ENCODE measurements around the gene EVI2A. TPM values are rescaled to one million over a fixed set of nuclear protein-coding genes. Genes with fewer than 3 reads are reported as not detected.

Gene EVI2A
- total and polyA plus RNA-seq, 9 of the 15 experiments (the other 6 are each of a cell fraction or from before 2014, with no cell fraction given), result 0.06 to 0.37 (median 0.15) TPM; not detected in 3

DNA sequence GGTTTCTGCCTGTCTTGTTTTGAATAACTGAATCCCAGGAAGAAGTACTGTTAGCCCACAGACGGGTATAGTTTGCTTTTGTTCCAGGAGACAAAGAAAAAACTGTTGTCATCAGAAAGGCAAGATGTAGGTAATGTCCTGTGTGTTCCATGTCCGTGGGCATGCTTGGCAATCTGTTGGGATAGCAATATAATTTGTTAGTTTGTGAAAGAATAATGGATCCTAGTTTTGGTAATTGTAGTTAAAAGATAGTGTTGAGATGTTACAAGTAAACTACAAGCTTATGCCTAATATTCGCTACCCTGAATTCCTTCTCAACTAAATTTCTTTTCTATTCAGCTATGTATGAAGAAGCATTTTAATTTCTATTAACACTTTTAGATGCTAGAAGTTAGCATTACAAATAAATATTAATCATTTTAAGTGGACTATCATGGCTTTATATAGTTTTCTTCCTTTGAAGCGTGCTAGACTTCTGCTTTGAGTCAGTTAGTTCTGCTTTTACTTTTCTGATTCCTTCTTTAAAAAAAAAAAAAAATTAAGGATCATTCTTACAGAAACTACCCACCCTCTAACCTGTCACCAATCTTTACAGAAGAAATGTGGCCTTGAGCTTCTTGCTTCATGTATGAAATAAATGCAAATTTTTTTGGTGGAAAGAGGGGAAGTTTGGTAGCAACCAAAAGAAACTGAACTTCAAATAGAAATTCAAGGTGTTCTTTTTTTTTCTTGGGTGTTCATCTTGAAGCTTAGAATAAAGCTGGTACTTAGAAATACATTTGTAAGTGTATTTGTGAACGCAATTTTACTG is 2.4 kb downstream of the EVI2A start (continued):
- TF ChIP-seq PYGO2 (tag; IDR thresholded peaks at IDR 0.05), result no peak
- TF ChIP-seq C11orf30 (IDR thresholded peaks at IDR 0.05; ENCODE audit: low read depth), result no peak
- TF ChIP-seq MIER1 (IDR thresholded peaks at IDR 0.05; ENCODE audit: low read depth), result no peak
- no peak for TF ChIP-seq ZNF146 (CRISPR knock-in tag; IDR thresholded peaks at IDR 0.05; ENCODE audit: unreplicated experiment)

- 0 out of 4 replicates have a peak overlapping the region, but pooled peaks of 1 of the 2 experiments have one; percentile 6 for H3K9ac ChIP-seq (ENCODE audit: insufficient read depth in 1 of 2, low read depth in 2 of 2, low read length in 2 of 2)
- BruUV-seq (replicated peaks), result no TSS peak
- no peaks in the 10 kb centered on the region for H3K79me2 ChIP-seq (ENCODE audit: control insufficient read depth, insufficient read depth, low read length)
- intact Hi-C loops (cut with micrococcal nuclease) (no loop called here), in situ Hi-C loops (cut with MboI) (no loop called here)
- no peaks in the 10 kb centered on the region for H3K9me1 ChIP-seq (ENCODE audit: control insufficient read depth, insufficient read depth, low read length)
- peak overlapping the region; percentile 49; the same call in 2 of the 3 replicates for H3K27ac ChIP-seq (ENCODE audit: extremely low read depth, low read depth, low read length)
- peaks cover 0 to 14% of the 10 kb centered on the region in 2 experiments; a peak in 3 of 5 replicates for H3K4me1 ChIP-seq (replicated peaks in 1 of 2; ENCODE audit: control insufficient read depth in 2 of 2, insufficient read depth in 2 of 2, low read length in 2 of 2)
- no peak overlapping the region for H3K4me2 ChIP-seq (ENCODE audit: insufficient read depth, low read length)
- peak overlapping the region; percentile 40; the same call in 1 of the 2 replicates for H2AFZ ChIP-seq (ENCODE audit: low read depth, low read length)
- H4K20me1 ChIP-seq (replicated peaks; ENCODE audit: control insufficient read depth, insufficient read depth, low read length), result no peaks in the 10 kb centered on the region
- 0 out of 2 replicates have a peak, but pooled peaks have one; percentile 8 for TF ChIP-seq MAFK (IDR thresholded peaks at IDR 0.05; ENCODE audit: low read length)
- TF ChIP-seq CXXC5 (CRISPR knock-in tag; IDR thresholded peaks at IDR 0.05), result 0 out of 2 replicates have a peak, but pooled peaks have one; percentile 14
- TF ChIP-seq KLF1 (tag; IDR thresholded peaks at IDR 0.05), result no peak
- TF ChIP-seq ZNF668 (CRISPR knock-in tag; IDR thresholded peaks at IDR 0.05), result no peak
- no peak for TF ChIP-seq CEBPG (CRISPR knock-in tag; IDR thresholded peaks at IDR 0.05)
- TF ChIP-seq CEBPG (tag; conservative IDR thresholded peaks at IDR 0.05 in 1 of 2, IDR thresholded peaks at IDR 0.05 in 1 of 2), result peak; percentile 85 to 91
- 0 out of 2 replicates have a peak, but pooled peaks have one; percentile 12 for TF ChIP-seq NFXL1 (CRISPR knock-in tag; IDR thresholded peaks at IDR 0.05)
- TF ChIP-seq CEBPB (tag; IDR thresholded peaks at IDR 0.05), result peak; percentile 64
- TF ChIP-seq ATF3 (IDR thresholded peaks at IDR 0.05), result peak; percentile 90
- TF ChIP-seq ATF3 (CRISPR knock-in tag; conservative IDR thresholded peaks at IDR 0.05), result no peak
- peak; percentile 33; the same call in 1 of the 2 replicates for TF ChIP-seq FOSL1 (tag; conservative IDR thresholded peaks at IDR 0.05)
- TF ChIP-seq NR2C2 (CRISPR knock-in tag; IDR thresholded peaks at IDR 0.05), result no peak
- 0 out of 2 replicates have a peak, but pooled peaks have one; percentile 12 for TF ChIP-seq NR2C2 (tag; IDR thresholded peaks at IDR 0.05)
- TF ChIP-seq SP2 (IDR thresholded peaks at IDR 0.05; ENCODE audit: extremely low read depth, low read depth, low read length, poor library complexity, severe bottlenecking), result no peak
- no peaks in the 10 kb centered on the region for H3K27me3 ChIP-seq (ENCODE audit: control insufficient read depth in 2 of 2, insufficient read depth in 2 of 2, low read length in 2 of 2)
- H3K36me3 ChIP-seq (ENCODE audit: control insufficient read depth, insufficient read depth, low read length), result no peaks in the 10 kb centered on the region; the same call in 2 of the 3 replicates
- DNase-seq (ENCODE audit: extremely low read depth in 1 of 4, low spot score in 3 of 4) (peak in 1 of 4 experiments; percentile 33), FAIRE-seq (peak; percentile 46), ATAC-seq (peak; percentile 71)
- 39% methylated on average over 8 of the region's 8 CpGs for WGBS (ENCODE audit: insufficient coverage, low coverage, missing lambda C conversion rate)
- ChIA-PET CTCF (ENCODE audit: low intra/inter-chr PET ratio) (no interaction called here), POLR2A (interaction anchor here (1.4 to 1.8 kb wide), 2 partner anchors 8 to 12 kb away, joined by 3 to 4 read pairs; no protein-coding TSS in a partner anchor)
- no peaks in the 10 kb centered on the region for H3K9me3 ChIP-seq (replicated peaks; ENCODE audit: control insufficient read depth, insufficient read depth, low read depth, low read length)
- H3K4me3 ChIP-seq, result no peak overlapping the region
Observed at GRCh38 chr17:31318298-31318801, 3.1 kb downstream of the EVI2A start.
